Sciatic nerve (tissue), 2 donors: Measurements from ENCODE around the gene PPP1CA. TPM values are rescaled to one million over a fixed set of nuclear protein-coding genes. Genes with fewer than 3 reads are reported as not detected.

ENCODE experiments used
- ATAC-seq: fragments of 200-7000 bp; cut with Tn5 transposase; one replicate; pipeline ENCODE4 v1.9.1; 2020; ENCODE audit warnings: mild to moderate bottlenecking, moderate library complexity
- DNase-seq: peaks from one replicate; pipeline ENCODE4 v3.0.0-alpha.2; 2020; ENCODE audit warnings: low spot score
- intact Hi-C: fragments of 100-400 bp; cut with DNase I; formaldehyde crosslinking; loops from one replicate; pipeline ENCODE4 v1.14.2; 2022
- total RNA-seq: library from RNA; stranded (reverse); fragmentation: NEBNext Ultra II Directional; extraction: Animal tissue kit (Norgen Biotek cat#: 25700); gene quantifications from one replicate; pipeline ENCODE4 v1.2.1, GENCODE V29; 2021
- donor health status: DM: no; HTN: no; CAD: no.
- donor health status: DM: no; HTN: no; CAD: no.

The PPP1CA gene
- total RNA-seq, 1 donor from 2014 or later = 56.2 TPM

DNA sequence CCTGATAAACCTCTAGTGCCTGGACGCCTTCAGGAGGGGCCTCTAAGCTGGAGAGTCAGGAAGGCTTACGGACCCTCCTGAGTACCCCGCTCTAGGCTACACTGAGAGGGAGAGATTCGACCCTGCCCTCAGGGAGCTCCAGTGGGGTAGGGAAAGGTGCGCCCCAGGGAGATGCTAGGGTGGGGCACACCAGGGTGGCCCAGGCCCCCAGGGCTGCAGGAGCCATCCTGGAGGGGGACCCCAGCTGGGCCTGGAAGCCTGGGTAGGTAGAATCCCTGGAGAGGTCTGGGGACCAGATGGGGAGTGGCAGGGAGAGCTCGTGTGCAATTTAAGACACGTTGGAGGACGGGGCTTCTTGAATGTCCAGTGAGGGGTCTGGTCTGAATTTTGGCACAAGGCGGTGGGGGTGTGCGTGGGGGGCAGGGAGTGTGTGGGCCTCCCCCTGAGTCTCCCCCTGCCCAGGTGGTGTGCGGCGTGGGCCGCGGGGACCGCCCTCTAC, 18.5 kb upstream of the PPP1CA start:
- ATAC-seq (no peak), DNase-seq (no peak)
- intact Hi-C loops = no loop called here

DNA sequence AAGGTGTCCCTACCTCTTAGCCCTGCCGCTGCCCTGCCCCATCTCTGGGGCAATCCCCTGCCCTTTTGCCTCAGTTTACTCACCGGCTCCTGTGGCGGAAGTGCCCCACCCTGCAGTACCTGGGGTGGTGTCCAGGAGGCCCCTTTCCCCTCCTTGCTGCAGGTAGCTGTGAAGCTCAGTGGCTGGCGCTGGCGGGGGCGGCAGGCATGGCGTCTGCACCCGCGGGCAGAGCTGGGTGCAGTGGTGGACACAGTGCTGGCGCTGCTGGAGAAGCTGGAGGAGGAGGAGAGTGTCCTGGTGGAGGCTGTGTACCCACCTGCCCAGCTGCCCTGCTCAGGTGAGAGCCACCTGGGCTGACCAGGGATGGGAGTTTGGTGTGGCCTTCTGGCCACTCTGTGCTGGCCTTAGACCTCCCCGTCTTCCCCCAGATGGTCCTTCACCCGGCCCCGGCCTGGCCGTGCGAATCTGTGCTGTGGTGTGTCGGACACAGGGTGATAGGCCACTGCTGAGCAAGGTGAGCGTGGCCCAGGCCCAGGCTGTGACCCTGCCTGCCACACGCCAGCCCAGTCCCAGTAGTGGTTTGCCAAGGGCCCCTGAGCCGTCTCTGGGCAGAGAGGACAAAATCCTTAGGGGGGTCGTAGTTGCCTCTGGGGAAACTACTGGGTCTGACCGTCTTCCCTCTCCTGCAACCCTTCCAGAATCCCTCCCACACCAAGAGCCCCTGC, 17.8 kb upstream of the PPP1CA start:
- no peak for ATAC-seq
- DNase-seq = no peak
- intact Hi-C loops = no loop called here

DNA sequence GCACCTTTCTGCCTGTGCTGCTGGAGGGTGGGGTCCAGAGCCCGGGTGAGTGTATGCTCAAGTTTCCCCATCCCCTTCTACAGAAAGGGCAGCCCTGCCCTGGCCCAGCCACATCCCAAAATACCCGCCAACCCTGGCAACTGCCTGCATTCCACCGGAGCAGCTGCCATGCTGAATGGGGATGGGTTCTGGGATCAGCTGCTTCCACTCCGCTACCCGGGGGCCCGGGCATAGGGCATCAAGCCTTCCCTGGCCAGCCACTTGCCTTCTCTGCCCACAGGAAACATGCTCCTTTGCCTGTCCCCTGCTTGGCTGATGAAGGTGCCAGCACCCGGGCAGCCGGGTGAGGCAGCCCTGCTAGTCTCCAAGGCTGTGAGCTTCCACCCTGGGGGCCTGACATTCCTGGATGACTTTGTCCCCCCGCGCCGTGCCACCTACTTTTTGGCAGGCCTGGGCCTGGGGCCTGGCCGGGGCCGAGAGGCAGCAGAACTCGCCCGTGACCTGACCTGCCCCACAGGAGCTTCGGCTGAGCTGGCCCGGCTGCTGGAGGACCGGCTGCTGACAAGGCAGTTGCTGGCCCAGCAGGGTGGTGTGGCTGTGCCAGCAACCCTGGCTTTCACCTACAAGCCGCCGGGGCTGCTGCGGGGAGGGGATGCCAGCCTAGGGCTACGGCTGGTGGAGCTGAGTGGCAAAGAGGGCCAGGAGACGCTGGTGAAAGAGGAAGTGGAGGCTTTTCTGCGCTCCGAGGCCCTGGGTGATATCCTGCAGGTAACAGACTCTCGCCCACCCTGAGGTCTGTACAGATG, 17.0 kb upstream of the PPP1CA start:
- no peak for ATAC-seq
- intact Hi-C loops = no loop called here
- DNase-seq = no peak

DNA sequence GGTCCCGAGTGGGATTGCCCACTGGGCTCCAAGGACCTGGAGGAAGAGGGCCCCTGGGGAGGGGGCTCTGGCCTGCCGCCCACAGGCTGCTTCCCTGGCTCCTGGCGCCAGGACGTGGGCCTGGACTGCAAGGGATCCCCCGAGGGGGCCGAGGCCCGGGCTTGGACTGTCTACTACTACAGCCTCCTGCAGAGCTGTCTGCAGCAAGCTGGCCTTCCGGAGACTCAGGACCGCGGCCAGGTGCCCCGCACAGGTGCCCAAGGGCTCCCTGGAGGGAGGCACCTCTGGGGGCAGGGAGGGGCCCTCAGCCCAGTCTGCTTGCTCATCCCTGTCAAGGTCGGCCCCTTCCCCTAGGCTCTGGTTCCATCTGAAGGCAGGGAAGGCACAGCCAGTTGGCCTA, 15.8 kb upstream of the PPP1CA start:
- intact Hi-C loops = no loop called here
- ATAC-seq (no peak), DNase-seq (no peak)

DNA sequence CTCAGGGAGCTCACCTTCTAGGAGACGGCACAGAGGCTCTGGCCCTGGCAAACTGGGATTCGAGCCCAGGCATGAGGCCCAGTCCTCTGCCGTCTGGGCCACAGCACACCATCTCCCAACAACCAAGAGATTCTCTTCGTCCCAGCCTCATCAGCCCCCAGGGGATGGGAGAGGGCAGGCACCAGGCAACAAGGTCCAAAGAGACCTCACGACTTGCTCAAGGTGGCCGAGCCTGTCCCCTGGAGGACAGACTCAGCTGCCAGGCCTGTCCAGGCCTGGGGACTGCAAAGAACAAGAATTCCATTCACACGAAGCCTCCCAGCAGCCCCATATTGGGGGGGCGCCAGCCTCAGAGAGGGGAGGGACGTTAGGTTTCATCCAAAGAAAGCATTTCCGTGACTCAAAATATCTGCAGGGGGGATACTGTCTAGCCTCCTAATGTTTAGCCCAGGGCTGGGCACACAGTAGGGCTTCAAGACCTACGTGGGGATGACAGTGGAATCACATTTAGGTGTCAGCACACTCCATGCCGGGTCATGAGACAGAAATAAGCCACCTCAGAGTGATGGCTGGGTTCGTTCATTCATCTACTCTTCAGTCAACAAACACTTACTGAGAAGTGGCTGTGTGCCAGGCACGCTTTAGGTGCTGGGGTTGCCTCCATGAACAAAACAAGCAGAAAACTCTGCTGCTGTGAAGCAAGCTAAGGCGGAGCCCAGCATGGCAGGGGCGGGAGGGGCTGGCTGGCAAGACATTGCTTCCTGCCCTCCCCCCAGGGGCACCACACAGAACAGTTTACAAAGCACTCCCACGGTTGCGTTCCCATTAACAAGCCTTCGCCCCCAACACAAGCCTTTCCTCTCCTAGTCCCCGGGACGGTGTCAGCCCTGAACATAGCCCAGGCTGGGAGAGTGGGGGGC, 15.0 kb upstream of the PPP1CA start:
- ATAC-seq = no peak
- no peak for DNase-seq

DNA sequence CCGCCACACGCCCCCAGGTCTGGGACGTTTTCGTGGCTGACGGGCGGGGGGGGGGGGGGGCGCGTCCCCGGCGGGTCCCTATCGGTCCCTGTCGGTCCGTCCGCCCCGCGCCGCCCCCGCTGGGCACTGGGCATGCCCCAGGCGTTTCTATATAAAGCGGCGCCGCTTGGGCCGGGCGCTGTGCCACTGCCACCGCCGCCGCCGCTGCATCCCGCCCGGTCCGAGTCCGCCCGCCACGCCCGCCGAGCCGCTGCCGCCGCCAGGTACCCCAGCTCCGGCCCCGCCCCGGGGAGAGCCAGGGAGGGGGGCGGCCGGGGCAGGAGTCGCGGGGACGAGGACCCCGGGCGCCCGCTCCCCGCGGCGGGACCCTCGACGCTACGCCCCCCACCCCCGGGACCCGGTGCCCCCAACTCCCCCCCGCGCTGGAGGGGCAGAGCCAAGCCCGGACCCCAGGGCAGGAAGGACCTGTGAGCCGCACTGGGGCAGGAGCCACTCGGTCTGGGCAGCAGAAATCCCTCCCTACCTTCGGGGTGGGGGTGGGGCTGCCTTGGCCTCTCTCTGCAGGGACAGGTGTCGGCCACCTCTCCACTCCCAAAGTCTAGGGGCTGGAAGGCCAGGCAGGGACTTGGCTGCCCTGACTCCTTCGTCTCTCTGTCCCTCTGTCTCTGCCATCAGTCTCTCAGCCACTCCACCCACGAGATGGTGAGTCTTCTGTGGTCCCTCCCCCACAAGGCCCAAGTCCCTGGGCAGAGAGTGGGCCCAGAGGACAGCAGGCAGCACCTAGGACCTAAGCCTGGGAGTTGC, 14.0 kb upstream of the PPP1CA start, which contains the start of gene CARNS1:
Gene CARNS1 (plus strand): TSS at position 178 of the 804 bp plus-strand sequence. CDS start 522 bp downstream, at position 700.
- ATAC-seq (no peak), DNase-seq (no peak)
- intact Hi-C loops = no loop called here

More for the DNA sequence above, 15.0 kb upstream of the PPP1CA start:
- intact Hi-C loops = no loop called here

DNA sequence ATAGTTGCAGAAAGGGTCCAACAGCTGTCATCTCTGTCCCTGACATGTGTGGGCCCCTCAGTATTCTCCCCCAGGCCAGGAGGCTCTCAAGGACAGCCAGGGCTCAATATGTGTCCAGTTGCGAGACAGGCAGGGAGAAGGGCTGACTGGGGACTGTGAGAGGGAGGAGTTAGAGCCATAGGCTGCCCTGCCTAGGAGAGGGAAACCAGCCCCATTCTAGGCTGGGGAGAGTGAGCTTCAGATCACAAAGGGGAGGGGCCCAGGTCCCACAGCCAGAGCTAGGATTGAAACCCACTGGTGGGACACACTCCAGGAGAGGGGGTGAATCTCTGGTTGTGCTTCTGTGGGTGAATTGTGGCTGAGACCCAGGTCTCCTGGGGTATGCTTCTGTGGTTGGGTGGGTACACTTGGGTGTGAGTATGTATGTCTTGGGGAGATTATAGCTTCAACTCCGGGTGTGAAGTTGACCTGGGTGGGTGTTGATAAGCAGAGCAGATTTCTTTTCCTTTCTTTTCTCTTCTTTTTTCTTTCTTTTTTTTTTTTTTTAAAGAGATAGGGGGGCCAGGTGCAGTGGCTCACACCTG, 11.7 kb upstream of the PPP1CA start:
- DNase-seq (no peak), ATAC-seq (no peak)
- intact Hi-C loops = no loop called here

DNA sequence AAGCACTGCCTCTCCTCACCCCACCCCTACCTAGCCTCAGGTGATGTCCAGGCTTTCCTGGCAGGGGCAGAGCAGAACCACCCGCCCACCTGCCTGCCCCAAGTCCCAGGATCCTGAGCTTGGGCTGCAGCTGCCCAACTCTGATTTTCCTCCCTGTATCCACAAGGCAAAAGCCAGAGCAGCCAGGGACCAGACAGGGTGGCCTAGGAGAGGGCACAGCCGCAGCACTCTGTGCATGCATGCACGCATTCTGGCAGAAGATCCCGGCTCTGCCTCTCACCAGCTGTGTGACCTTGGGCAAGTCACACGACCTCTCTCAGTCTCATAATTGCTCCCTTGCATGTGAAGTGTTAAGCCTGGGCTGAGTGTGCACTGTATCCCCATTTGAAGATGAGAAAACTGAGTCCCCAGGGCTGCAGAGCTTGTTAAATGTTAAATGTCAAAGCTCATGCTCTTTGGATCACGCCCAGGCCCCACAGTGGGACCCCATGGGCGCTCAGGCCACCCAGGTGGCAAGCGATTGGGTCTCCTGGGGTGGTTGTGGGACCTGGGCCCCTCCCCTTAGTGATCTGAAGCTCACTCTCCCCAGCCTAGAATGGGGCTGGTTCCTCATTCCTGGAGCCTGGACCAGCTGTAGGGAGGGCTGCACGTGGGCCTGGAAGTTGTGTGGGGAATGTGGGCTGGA, 11.0 kb upstream of the PPP1CA start:
- intact Hi-C loops = no loop called here
- DNase-seq (no peak), ATAC-seq (no peak)

DNA sequence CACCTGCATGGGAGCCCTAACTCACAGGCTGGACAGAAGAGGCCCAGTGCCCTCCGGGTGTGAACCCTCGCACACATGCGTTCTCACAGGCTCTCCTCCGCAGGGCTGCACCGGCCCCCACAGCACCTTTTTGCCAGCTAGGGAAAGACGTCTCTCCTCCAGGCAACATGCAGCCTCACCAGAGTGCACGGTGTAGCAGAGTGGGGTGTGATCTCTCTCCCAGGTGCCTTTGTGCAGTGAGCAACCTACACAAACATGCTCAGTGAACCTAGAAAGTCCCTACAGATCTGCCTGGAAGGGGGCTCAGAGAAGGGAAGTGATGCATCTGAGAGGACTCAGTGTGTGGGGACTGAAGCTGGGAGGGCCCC, 10.1 kb upstream of the PPP1CA start:
- no peak for ATAC-seq
- DNase-seq = no peak
- intact Hi-C loops = no loop called here

DNA sequence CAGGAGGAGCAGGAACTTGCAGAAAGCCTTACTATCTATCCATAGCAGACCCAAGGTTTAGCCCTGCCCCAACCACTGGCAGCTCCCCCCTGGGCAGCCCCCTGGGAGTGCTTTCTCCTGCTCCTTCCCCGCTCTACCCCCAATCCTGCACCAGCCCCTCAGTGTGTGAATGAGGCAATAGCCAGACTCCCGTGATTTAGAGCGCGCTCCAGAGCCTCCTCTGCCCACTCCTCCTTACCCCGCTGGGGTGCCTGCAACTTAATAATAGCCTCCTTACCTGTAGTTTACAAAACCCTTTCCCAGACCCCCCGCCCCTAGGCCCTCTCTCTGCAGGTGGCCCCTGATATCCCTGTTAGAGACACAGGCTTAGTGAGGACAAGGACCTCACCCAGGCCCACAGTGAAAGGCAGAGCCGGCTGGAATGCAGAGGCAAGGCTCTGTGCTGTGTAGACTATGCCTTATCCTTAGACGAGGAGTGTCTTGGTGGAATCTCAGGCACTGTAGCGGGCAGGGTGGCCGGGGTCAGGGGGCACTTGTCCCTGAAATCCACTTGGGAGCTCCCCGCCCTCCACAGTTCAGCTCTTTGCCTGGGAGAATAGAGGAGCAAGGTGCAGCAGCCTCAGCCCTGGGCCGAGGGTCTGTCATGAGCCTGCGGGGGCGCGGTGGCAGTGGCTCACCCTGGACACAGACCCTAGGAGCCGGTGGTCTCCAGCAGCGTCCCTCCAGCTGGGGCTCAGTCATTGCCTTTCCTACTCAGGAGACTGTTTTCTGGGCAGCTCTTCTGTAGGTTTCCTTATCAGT, 9.5 kb upstream of the PPP1CA start:
- ATAC-seq = no peak
- intact Hi-C loops = no loop called here
- no peak for DNase-seq

DNA sequence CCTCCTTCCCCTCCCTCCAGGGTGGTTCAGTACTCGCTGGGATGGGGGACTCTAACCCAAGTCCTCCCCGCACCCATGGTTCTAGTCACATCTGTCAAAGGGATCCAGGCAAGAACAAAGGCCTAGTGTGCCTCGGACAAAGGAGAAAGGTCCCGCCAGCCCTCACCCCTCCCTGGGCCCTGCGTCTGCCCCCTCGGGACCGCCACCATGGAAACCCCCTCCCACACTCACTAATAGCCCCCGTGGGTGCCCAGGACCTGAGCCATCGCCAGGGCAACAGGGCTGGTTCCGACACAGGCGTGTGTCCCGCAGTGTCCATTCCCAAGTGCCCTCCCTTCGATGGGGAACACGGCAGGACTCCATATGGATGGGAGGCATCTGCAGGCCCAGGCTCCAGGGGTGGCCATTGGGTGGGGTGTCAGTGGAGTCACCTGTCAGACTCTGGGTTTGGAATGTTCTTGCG, 8.7 kb upstream of the PPP1CA start:
- ATAC-seq = peak; percentile 33
- intact Hi-C loops = no loop called here
- no peak for DNase-seq

DNA sequence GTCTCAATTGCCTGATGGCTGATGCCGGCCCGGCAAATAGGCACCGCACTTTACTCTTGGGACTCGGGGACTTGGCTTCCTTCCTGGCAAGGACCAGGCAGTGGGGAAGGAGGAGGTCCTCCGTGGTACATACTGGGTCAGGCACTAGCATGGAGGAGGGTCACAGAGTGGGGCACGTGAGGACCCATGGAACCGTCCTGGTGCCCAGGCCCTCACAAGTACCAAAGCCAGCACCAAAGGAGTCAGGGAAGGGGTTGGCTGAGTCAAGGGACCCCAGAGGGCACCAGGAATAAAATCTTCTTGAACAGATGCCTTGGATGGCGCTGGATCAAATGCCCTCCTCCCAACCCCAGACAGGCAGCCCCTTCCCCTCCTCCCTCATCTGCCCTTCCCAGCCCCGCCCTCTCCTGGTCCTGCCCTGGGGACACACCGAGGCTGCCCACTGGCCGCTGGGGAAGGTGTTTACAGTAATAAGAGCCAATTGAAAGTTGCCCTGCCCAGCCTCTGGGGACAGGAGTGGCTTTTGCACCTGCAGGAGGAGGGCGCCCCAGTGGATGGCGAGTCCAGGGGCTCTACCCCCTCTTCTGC, 8.2 kb upstream of the PPP1CA start:
- intact Hi-C loops = no loop called here
- peak; percentile 3 for ATAC-seq
- DNase-seq = no peak

DNA sequence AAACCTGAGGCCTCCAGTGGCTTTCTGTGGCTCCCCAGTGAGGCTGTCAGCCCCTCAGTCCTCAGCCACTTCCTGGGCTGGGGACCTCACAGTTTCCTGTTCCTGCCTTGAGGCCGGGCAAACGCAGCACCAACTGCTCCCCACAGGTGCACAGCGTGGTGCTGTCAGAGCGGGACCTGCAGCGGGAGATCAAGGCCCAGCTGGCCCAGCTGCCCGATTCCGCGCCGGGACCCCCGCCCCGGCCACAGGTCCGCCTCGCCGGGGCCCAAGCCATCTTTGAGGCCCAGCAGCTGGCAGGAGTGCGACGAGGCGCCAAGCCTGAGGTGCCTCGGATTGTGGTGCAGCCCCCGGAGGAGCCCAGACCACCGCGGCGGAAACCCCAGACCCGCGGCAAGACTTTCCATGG, 7.6 kb upstream of the PPP1CA start:
- intact Hi-C loops = no loop called here
- DNase-seq (no peak), ATAC-seq (no peak)

DNA sequence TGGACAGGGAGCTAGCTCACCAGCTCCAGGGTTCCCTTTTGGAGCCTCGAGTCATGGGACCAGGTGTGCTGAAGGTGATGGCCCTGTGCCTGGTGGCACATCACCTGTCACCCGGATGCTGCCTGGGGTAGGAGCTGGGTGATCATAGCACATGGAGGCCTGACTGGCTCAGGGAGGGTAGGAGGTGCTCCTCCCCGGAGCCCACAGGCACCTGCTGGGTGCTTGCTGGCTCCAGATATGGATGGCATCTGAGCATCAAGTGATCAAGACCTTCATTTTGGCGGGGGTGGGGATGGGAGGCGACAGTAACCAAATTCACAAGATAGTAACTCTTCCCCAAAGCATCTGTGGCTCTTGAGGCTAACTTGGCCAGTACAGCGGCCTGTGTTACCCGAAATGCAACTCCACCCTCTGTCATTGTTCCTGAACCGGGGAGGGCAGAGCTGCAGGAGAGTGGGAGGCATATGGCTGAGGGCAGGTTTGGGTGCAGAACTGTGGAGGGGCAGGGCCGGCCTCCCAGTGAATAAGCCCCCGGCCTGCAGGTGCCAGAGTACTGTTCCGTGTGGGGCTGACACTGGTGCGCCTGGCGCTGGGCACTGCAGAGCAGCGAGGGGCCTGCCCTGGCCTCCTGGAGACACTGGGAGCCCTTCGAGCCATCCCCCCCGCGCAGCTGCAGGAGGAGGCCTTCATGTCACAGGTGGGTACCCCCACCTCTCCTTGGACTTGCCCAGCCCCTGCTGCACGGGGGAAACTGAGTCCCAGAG, 7.0 kb upstream of the PPP1CA start:
- ATAC-seq (no peak), DNase-seq (no peak)
- intact Hi-C loops = no loop called here

DNA sequence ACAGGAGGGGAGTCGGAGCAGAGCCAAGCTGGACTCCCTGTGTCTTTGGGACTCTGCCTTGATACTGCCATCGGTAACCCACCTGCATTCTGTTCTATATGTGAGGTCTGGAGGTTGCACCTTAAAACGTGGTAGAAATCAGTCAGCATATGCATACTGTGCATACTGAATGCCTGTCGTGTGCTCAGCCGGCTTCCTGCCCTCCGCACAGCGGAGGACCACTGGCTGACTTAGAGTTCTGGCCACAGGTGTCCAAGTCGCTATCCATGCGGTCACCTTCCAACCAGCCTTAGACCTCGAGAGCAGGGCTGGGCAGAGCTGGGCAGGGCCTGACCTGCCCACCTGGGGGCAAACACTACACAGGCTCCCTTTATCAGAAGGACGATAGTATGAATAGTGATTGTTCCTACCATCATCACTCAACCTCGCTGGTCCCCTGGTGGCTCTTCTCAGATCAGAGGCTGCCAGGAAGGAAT, 6.1 kb upstream of the PPP1CA start:
- intact Hi-C loops = no loop called here
- ATAC-seq = no peak
- DNase-seq = no peak
